HG02884 (cell line): ENCODE data around the gene PPP1R9B.

Experiments
- ATAC-seq: cut with Tn5 transposase; IDR thresholded peaks from one replicate; pipeline ENCODE4 v1.9.1; 2021; ENCODE audit warnings: mild to moderate bottlenecking, moderate library complexity; ENCODE audit not compliant: unreplicated experiment

Gene PPP1R9B

GRCh38 chr17:50161911-50162288, 11.4 kb upstream of the PPP1R9B start:
- no peak for ATAC-seq

- peak; percentile 64 for ATAC-seq
Observed at GRCh38 chr17:50161023-50161910, 10.8 kb upstream of the PPP1R9B start.

GRCh38 chr17:50157891-50158290, 7.4 kb upstream of the PPP1R9B start:
- ATAC-seq, result no peak

GRCh38 chr17:50155115-50155819, 4.8 kb upstream of the PPP1R9B start:
- no peak for ATAC-seq

GRCh38 chr17:50154604-50155003, 4.1 kb upstream of the PPP1R9B start:
- no peak for ATAC-seq

- no peak for ATAC-seq
Observed at GRCh38 chr17:50153650-50154575, 3.4 kb upstream of the PPP1R9B start.

GRCh38 chr17:50152736-50153135, 2.3 kb upstream of the PPP1R9B start:
- ATAC-seq, result no peak

- no peak for ATAC-seq
Observed at GRCh38 chr17:50151937-50152547, 1.6 kb upstream of the PPP1R9B start.

GRCh38 chr17:50151041-50151936, 812 bp upstream of the PPP1R9B start:
- ATAC-seq, result peak; percentile 34

GRCh38 chr17:50149417-50150353, 792 bp downstream of the PPP1R9B start:
- ATAC-seq, result no peak

- ATAC-seq, result no peak
Observed at GRCh38 chr17:50149091-50149416, 1.4 kb downstream of the PPP1R9B start.

GRCh38 chr17:50148226-50149090, 2.0 kb downstream of the PPP1R9B start:
- peak; percentile 47 for ATAC-seq

- no peak for ATAC-seq
Observed at GRCh38 chr17:50147841-50148225, 2.6 kb downstream of the PPP1R9B start.

- no peak for ATAC-seq
Observed at GRCh38 chr17:50146927-50147665, 3.4 kb downstream of the PPP1R9B start.

- ATAC-seq, result no peak
Observed at GRCh38 chr17:50146230-50146926, 4.1 kb downstream of the PPP1R9B start.

- no peak for ATAC-seq
Observed at GRCh38 chr17:50145532-50146229, 4.8 kb downstream of the PPP1R9B start.
